Endothelial cell of umbilical vein (primary cell): ENCODE measurements around the gene PDCD6IP. TPM values are rescaled to one million over a fixed set of nuclear protein-coding genes. Genes with fewer than 3 reads are reported as not detected.

Source experiments
- BruUV-seq: library from RNA; stranded (reverse); fragments of 400-500 nt; replicated peaks from 2 replicates; lab custom pipeline; 2021; lab: Mats Ljungman, UMichigan
- CTCF ChIA-PET: fragments of 300-600, 350-600 bp; sonication (Branson Sonifier 250); formaldehyde crosslinking; loops from one replicate; lab custom pipeline; 2021; ENCODE audit warnings: antibody characterized with exemption, inconsistent platforms; lab: Charles Lee
- POLR2A ChIA-PET: fragments of 300-600, 350-600 bp; sonication (Branson Sonifier 250); formaldehyde crosslinking; loops from one replicate; lab custom pipeline; 2021; ENCODE audit warnings: antibody characterized with exemption, inconsistent platforms; lab: Charles Lee
- DNase-seq: peaks from one replicate; pipeline ENCODE4 v3.0.0-alpha.2; 2011; ENCODE audit warnings: low read depth, low spot score
- FAIRE-seq: peaks from 2 replicates; lab custom pipeline; 2011; peaks lifted over from hg19 to GRCh38; lab: Jason Lieb, UNC
- H2AFZ ChIP-seq: 2 replicates; pipeline ENCODE4 v1.6.0; 2012; ENCODE audit warnings: low read depth, low read length, control low read depth, inconsistent platforms
- H3K27ac ChIP-seq: 2 replicates; pipeline ENCODE4 v1.5.1; 2011; ENCODE audit warnings: low read depth, mild to moderate bottlenecking, control low read depth, low read length, moderate library complexity; ENCODE audit not compliant: insufficient read depth
- H3K27me3 ChIP-seq, 2 experiments: 2 replicates each; pipeline versions ENCODE4 v1.6.0 to v1.6.1; 2011; ENCODE audit warnings: low read length in 2 of 2, mixed read lengths in 1 of 2; ENCODE audit not compliant: control insufficient read depth in 2 of 2, insufficient read depth in 2 of 2
- H3K36me3 ChIP-seq, 2 experiments: 2 replicates in 1 of 2; 3 replicates in 1 of 2; pipeline ENCODE4 v1.5.1; 2011; ENCODE audit warnings: low read length in 2 of 2, mild to moderate bottlenecking in 1 of 2, moderate library complexity in 1 of 2; ENCODE audit not compliant: control insufficient read depth in 2 of 2, insufficient read depth in 2 of 2; ENCODE audit errors: extremely low read depth in 1 of 2
- H3K4me1 ChIP-seq: 3 replicates; pipeline ENCODE4 v1.5.1; 2011; ENCODE audit warnings: mild to moderate bottlenecking, low read length; ENCODE audit not compliant: control insufficient read depth, insufficient read depth; ENCODE audit errors: extremely low read depth
- H3K4me2 ChIP-seq: 2 replicates; pipeline ENCODE4 v1.6.1; 2011; ENCODE audit warnings: low read length, control low read depth, mixed read lengths; ENCODE audit not compliant: insufficient read depth
- H3K4me3 ChIP-seq, 3 experiments: fragments of 200-600 bp in 1 of 3; sonication (generic), shearing (Covaris generic) in 1 of 3; replicated peaks in 1 of 3; 2 replicates each; pipeline ENCODE4 v1.5.1; 2011 to 2016; ENCODE audit warnings: control low read depth in 3 of 3, low read length in 3 of 3, mild to moderate bottlenecking in 2 of 3, inconsistent platforms in 1 of 3, low read depth in 1 of 3, moderate library complexity in 1 of 3; ENCODE audit not compliant: insufficient read depth in 1 of 3
- H3K79me2 ChIP-seq: 2 replicates; pipeline ENCODE4 v1.6.0; 2012; ENCODE audit warnings: low read length, inconsistent platforms; ENCODE audit not compliant: control insufficient read depth, insufficient read depth
- H3K9ac ChIP-seq: replicated peaks from 2 replicates; pipeline ENCODE3; 2011; ENCODE audit warnings: low read length, control low read depth; ENCODE audit not compliant: insufficient read depth; ENCODE audit errors: extremely low read depth
- H3K9me1 ChIP-seq: replicated peaks from 3 replicates; pipeline ENCODE4 v1.6.0; 2011; ENCODE audit warnings: mild to moderate bottlenecking, low read length; ENCODE audit not compliant: control insufficient read depth, insufficient read depth; ENCODE audit errors: extremely low read depth
- H3K9me3 ChIP-seq: replicated peaks from 2 replicates; pipeline ENCODE4 v1.5.1; 2012; ENCODE audit warnings: low read length, inconsistent platforms; ENCODE audit not compliant: control insufficient read depth, insufficient read depth
- H4K20me1 ChIP-seq: replicated peaks from 2 replicates; pipeline ENCODE3; 2011; ENCODE audit warnings: mild to moderate bottlenecking, low read length; ENCODE audit not compliant: control insufficient read depth, insufficient read depth; ENCODE audit errors: extremely low read depth
- EZH2 ChIP-seq: IDR thresholded peaks from 2 replicates; pipeline ENCODE4 v1.6.1; 2012; ENCODE audit warnings: borderline replicate concordance, low read depth, mild to moderate bottlenecking, moderate library complexity, low read length, inconsistent platforms; ENCODE audit not compliant: severe bottlenecking
- FOS ChIP-seq: IDR thresholded peaks from 2 replicates; pipeline ENCODE4 v1.6.1; 2011; ENCODE audit warnings: mild to moderate bottlenecking, low read length, moderate library complexity, borderline replicate concordance; ENCODE audit not compliant: insufficient read depth
- GATA2 ChIP-seq: IDR thresholded peaks from 2 replicates; pipeline ENCODE4 v1.7.0; 2011; ENCODE audit warnings: low read depth, mild to moderate bottlenecking, moderate library complexity, mixed read lengths, low read length; ENCODE audit not compliant: insufficient read length, insufficient read depth
- JUN ChIP-seq: IDR thresholded peaks from 2 replicates; pipeline ENCODE4 v1.6.1; 2011; ENCODE audit warnings: borderline replicate concordance, low read depth; ENCODE audit not compliant: insufficient read length, insufficient read depth
- MYC ChIP-seq: IDR thresholded peaks from one replicate; pipeline ENCODE4 v1.6.1; 2011; ENCODE audit warnings: mild to moderate bottlenecking, low read depth, low read length
- POLR2A ChIP-seq: IDR thresholded peaks from 2 replicates; pipeline ENCODE4 v1.6.1; 2012; ENCODE audit warnings: low read depth, mild to moderate bottlenecking, control low read depth, low read length
- POLR2AphosphoS5 ChIP-seq: IDR thresholded peaks from 2 replicates; pipeline ENCODE4 v1.6.1; 2012; ENCODE audit warnings: low read depth, mild to moderate bottlenecking, control low read depth, low read length, moderate library complexity; ENCODE audit not compliant: insufficient read depth
- dilution Hi-C: fragments of 300-500 bp; cut with MboI; formaldehyde crosslinking; loops from one replicate; pipeline ENCODE4 v1.15.0; 2019; ENCODE audit warnings: low sequenced_read_pairs; ENCODE audit not compliant: extremely low pct_ligation_motif_present
- intact Hi-C: fragments of 100-400 bp; cut with micrococcal nuclease; formaldehyde crosslinking; loops from one replicate; pipeline ENCODE4 v1.10.0; 2022
- polyA plus RNA-seq, 4 experiments: library from polyadenylated mRNA; depleted of rRNA in 3 of 4; stranded (reverse) in 3 of 4; unstranded in 1 of 4; fragments of >200 nt; gene quantifications; 2 replicates each; pipeline versions ENCODE4 v1.2.1 to v1.2.3, GENCODE V29; 2011 to 2012; ENCODE audit warnings: missing spikeins in 1 of 4
- total RNA-seq: library from RNA; stranded (reverse); gene quantifications from 2 replicates; pipeline ENCODE4 v1.2.3, GENCODE V29; 2021
- TF ChIP-seq, protein P1 (sequence below): IDR thresholded peaks from 2 replicates; pipeline ENCODE4 v1.6.1; 2011; ENCODE audit not compliant: insufficient read depth, insufficient read length
- TF ChIP-seq, protein P2 (sequence below), 2 donors: IDR thresholded peaks; 1 replicate in 1 of 2; 2 replicates in 1 of 2; pipeline ENCODE4 v1.5.1; 2011; ENCODE audit warnings: low read length in 2 of 2, mild to moderate bottlenecking in 2 of 2, moderate library complexity in 2 of 2, control low read depth in 1 of 2, inconsistent platforms in 1 of 2, low read depth in 1 of 2; ENCODE audit not compliant: insufficient read depth in 1 of 2; ENCODE audit errors: extremely low read depth in 1 of 2

PDCD6IP gene
- total and polyA plus RNA-seq, 2 donors (not counting 3 experiments of a cell fraction or from before 2014, with no cell fraction given), result 106 to 265 TPM

GRCh38 chr3:33910031-33910430, 111.6 kb downstream of the PDCD6IP start:
- Histone ChIP-seq H4K20me1 (no peaks in the 10 kb centered on the region), H3K4me3 (no peak overlapping the region), H3K4me2 (no peak overlapping the region), H3K36me3 (no peaks in the 10 kb centered on the region), H2AFZ (no peak overlapping the region), H3K27ac (no peak overlapping the region), H3K9ac (no peak overlapping the region), H3K9me1 (no peaks in the 10 kb centered on the region), H3K4me1 (no peaks in the 10 kb centered on the region), H3K79me2 (no peaks in the 10 kb centered on the region), H3K27me3 (no peaks in the 10 kb centered on the region), H3K9me3 (no peaks in the 10 kb centered on the region)
- DNase-seq, result no peak
- TF ChIP-seq GATA2 (no peak), POLR2AphosphoS5 (no peak), JUN (no peak), POLR2A (no peak), EZH2 (no peak), MYC (no peak), FOS (no peak)
- TF ChIP-seq, protein P1, sequence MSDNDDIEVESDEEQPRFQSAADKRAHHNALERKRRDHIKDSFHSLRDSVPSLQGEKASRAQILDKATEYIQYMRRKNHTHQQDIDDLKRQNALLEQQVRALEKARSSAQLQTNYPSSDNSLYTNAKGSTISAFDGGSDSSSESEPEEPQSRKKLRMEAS, result no peak
- TF ChIP-seq, protein P2, sequence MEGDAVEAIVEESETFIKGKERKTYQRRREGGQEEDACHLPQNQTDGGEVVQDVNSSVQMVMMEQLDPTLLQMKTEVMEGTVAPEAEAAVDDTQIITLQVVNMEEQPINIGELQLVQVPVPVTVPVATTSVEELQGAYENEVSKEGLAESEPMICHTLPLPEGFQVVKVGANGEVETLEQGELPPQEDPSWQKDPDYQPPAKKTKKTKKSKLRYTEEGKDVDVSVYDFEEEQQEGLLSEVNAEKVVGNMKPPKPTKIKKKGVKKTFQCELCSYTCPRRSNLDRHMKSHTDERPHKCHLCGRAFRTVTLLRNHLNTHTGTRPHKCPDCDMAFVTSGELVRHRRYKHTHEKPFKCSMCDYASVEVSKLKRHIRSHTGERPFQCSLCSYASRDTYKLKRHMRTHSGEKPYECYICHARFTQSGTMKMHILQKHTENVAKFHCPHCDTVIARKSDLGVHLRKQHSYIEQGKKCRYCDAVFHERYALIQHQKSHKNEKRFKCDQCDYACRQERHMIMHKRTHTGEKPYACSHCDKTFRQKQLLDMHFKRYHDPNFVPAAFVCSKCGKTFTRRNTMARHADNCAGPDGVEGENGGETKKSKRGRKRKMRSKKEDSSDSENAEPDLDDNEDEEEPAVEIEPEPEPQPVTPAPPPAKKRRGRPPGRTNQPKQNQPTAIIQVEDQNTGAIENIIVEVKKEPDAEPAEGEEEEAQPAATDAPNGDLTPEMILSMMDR (IDR thresholded peaks at IDR 0.05; ENCODE audit: extremely low read depth in 1 of 2, insufficient read depth in 1 of 2, low read depth in 1 of 2, low read length in 2 of 2), result no peak
- no peak for FAIRE-seq
- POLR2A ChIA-PET, result no interaction called here
- BruUV-seq, result no TSS peak
- CTCF ChIA-PET, result interaction anchor here (1.3 kb wide), 1 partner anchor 27 kb away, joined by 4 read pairs; no protein-coding TSS in a partner anchor
- dilution Hi-C loops (no loop called here), intact Hi-C loops (no loop called here)
